Measurements from ENCODE around the gene PRRG4. TPM values are rescaled to one million over a fixed set of nuclear protein-coding genes. Genes with fewer than 3 reads are reported as not detected.
A peak's percentile ranks its signal among the peaks of the same experiment; 100 is the strongest.

PRRG4 gene
- total RNA-seq, 4 donors from 2014 or later, result 1.7 to 6.7 (median 2.5) TPM

DNA sequence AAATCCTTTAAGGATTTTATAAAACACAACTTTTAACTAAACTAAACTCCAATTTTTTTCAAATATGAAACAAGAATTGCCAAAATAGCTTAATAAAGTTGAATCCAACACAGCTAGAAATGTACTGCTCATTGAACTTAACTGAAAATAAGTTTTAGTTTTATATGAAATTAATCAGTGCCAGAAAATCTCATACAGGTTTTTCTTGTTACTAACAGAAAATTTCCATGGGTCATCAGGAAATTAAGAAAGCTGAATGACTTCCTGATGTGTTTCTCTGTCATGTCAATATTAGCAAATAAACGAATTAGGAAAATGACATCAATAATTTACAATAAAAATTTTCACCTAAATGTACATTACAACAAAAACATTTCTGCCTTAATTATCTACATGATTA lies 38.8 kb upstream of the PRRG4 start:
- WGBS, 2 donors (ENCODE audit: low coverage in 1 of 2), result 72 to 77% methylated on average over 1 of the region's 1 CpG
- H3K36me3 ChIP-seq, result no peaks in the 10 kb centered on the region
- peaks cover 0 to 4% (median 0%) of the 10 kb centered on the region in 3 donors for H3K4me1 ChIP-seq
- no peak overlapping the region for H3K4me3 ChIP-seq
- TF ChIP-seq POLR2A (IDR thresholded peaks at IDR 0.05), result no peak
- TF ChIP-seq CTCF (IDR thresholded peaks at IDR 0.05), result no peak
- TF ChIP-seq EP300 (IDR thresholded peaks at IDR 0.05), result no peak
- no peak for TF ChIP-seq POLR2AphosphoS5 (IDR thresholded peaks at IDR 0.05)
- no peak for ATAC-seq
- H3K27me3 ChIP-seq, result peaks cover 17% of the 10 kb centered on the region
- no peaks in the 10 kb centered on the region for H3K9me3 ChIP-seq
- no peak overlapping the region for H3K27ac ChIP-seq

DNA sequence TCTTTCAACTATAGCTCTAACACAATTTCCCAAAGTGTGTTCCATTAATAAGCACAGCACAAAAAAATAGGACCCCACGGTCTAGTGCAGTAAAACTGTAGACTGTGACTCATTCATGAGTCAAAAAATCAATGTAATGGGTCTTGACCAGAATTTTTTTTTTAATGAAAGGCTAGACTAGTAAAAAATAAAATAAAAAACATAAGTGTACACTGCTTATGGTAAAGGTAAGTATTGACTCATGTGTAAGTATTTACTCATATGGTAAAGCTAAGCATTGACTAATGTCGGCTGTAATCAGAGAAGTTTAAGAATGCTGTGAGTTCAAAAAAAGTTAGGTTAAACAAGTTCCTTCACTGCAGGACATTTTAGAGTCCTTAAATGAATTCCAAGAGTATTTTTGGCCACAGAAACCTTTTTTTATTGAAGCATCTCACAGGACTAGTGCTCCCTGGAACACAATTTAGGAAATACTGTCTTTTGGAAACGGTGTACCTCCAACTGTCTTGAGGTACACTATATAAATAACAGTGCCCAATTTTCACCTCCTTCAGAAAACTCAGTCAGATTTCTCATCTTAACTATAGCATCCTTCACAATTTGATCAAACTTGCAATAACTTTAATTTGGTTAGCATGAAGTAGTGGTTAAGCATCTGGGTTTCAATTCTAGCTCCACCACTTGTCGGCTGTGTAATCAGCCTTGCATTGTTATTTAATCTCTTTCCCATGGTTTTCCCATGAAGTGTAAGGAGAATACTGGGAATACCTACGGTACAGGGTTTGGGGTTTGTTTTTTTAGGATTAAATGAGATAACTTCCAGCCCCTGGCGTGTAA lies 37.4 kb upstream of the PRRG4 start:
- peak overlapping the region in 1 of 2 donors; percentile 4 for H3K4me3 ChIP-seq
- peaks cover 17% of the 10 kb centered on the region for H3K27me3 ChIP-seq
- peak; percentile 10 for ATAC-seq
- H3K36me3 ChIP-seq, result no peaks in the 10 kb centered on the region
- no peak for TF ChIP-seq CTCF (IDR thresholded peaks at IDR 0.05)
- no peak for TF ChIP-seq EP300 (IDR thresholded peaks at IDR 0.05)
- TF ChIP-seq POLR2AphosphoS5 (IDR thresholded peaks at IDR 0.05), result no peak
- no peak for TF ChIP-seq POLR2A (IDR thresholded peaks at IDR 0.05)
- H3K4me1 ChIP-seq, result peaks cover 0 to 4% (median 0%) of the 10 kb centered on the region in 3 donors
- H3K27ac ChIP-seq, result no peak overlapping the region
- H3K9me3 ChIP-seq, result no peaks in the 10 kb centered on the region
- WGBS, 2 donors (ENCODE audit: low coverage in 1 of 2), result 27 to 40% methylated on average over 6 of the region's 6 CpGs

DNA sequence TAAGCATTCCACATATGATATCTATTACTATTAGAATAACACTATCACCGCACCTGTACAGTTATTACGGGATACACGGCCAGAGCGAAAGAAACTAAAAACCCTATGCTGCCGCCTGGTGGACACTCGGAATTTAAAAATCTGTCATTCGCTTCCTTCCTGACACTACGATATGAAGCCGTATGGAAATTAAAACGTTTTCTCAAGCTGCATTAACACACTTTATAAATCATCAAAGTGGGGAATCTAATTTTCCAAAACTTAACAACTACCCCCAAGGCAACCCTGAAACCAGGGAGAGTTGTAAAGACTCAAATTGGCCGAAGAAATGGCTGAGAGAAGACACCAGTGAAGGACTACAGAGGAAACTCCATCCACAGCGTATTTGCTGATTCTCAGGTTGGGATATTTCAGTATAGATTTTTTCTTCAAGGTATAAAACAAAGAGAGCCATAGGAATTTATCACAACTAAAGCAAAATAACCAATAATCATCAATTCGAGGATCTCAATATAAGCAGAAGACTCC lies 36.7 kb upstream of the PRRG4 start:
- Histone ChIP-seq H3K4me1 (peaks cover 0 to 4% (median 0%) of the 10 kb centered on the region in 3 donors), H3K27me3 (peaks cover 12% of the 10 kb centered on the region), H3K4me3 (peak overlapping the region; percentile 4 to 5), H3K36me3 (no peaks in the 10 kb centered on the region), H3K9me3 (no peaks in the 10 kb centered on the region), H3K27ac (no peak overlapping the region)
- TF ChIP-seq EP300 (IDR thresholded peaks at IDR 0.05) (no peak), CTCF (IDR thresholded peaks at IDR 0.05) (peak; percentile 52 to 66 (median 56))
- WGBS, 2 donors (ENCODE audit: low coverage in 1 of 2), result 11 to 16% methylated on average over 11 to 13 of the region's 13 CpGs
- peak; percentile 51 for ATAC-seq

GRCh38 chr11:32794439-32794838 lies 35.3 kb upstream of the PRRG4 start, which contains the start of gene CCDC73:
TSS of gene CCDC73 (minus strand) at chr11:32794662. CDS start at chr11:32760243, 34,419 bp downstream.
- WGBS, 2 donors (ENCODE audit: low coverage in 1 of 2), result 87 to 93% methylated on average over 6 to 7 of the region's 12 CpGs
- ATAC-seq, result no peak
- Histone ChIP-seq H3K27ac (no peak within 1 kb of the TSS), H3K27me3 (peaks cover 5% of the 10 kb centered on the region), H3K36me3 (no peaks in the 10 kb centered on the region), H3K4me1 (peaks cover 0 to 4% (median 0%) of the 10 kb centered on the region in 3 donors), H3K9me3 (no peaks in the 10 kb centered on the region), H3K4me3 (no peak within 1 kb of the TSS)
- TF ChIP-seq POLR2A (IDR thresholded peaks at IDR 0.05), result no peak
- no peak for TF ChIP-seq CTCF (IDR thresholded peaks at IDR 0.05)
- TF ChIP-seq POLR2AphosphoS5 (IDR thresholded peaks at IDR 0.05), result no peak
- no peak for TF ChIP-seq EP300 (IDR thresholded peaks at IDR 0.05)

All from gastroesophageal sphincter (tissue), 4 donors.